ENCODE measurements around the gene KCNK4. TPM values are rescaled to one million over a fixed set of nuclear protein-coding genes. Genes with fewer than 3 reads are reported as not detected.

KCNK4 gene
- polyA plus RNA-seq, 1 donor (not counting 4 experiments of a cell fraction or from before 2014, with no cell fraction given), result not detected

- H4K20me1 ChIP-seq (ENCODE audit: control insufficient read depth, extremely low read depth, insufficient read depth, low read length), result no peaks in the 10 kb centered on the region
- H3K9me3 ChIP-seq (ENCODE audit: control insufficient read depth, low read depth, low read length), result no peaks in the 10 kb centered on the region
- H3K9ac ChIP-seq (ENCODE audit: control insufficient read depth, extremely low read depth, insufficient read depth, low read length), result no peak overlapping the region
- peaks cover 37% of the 10 kb centered on the region for H3K4me1 ChIP-seq (ENCODE audit: control insufficient read depth, extremely low read depth, insufficient read depth, low read length)
- H2AFZ ChIP-seq (ENCODE audit: control insufficient read depth, low read length), result no peak overlapping the region
- H3K27me3 ChIP-seq (ENCODE audit: control insufficient read depth, extremely low read depth, insufficient read depth, low read length), result no peaks in the 10 kb centered on the region
- no peak overlapping the region for H3K4me2 ChIP-seq (ENCODE audit: control insufficient read depth, extremely low read depth, insufficient read depth, low read depth, low read length)
- DNase-seq (ENCODE audit: low read depth, low spot score), result no peak
- dilution Hi-C loops (cut with MboI; ENCODE audit: extremely low pct_ligation_motif_present, low sequenced_read_pairs), result no loop called here
- H3K79me2 ChIP-seq (ENCODE audit: control insufficient read depth, insufficient read depth, low read length), result no peaks in the 10 kb centered on the region
- H3K9me1 ChIP-seq (ENCODE audit: control insufficient read depth, extremely low read depth, insufficient read depth, low read length), result no peaks in the 10 kb centered on the region
- H3K4me3 ChIP-seq (ENCODE audit: control insufficient read depth in 2 of 3, extremely low read depth in 1 of 3, insufficient read depth in 2 of 3, low read depth in 1 of 3, low read length in 3 of 3), result no peak overlapping the region
- no peak overlapping the region for H3K27ac ChIP-seq (ENCODE audit: control insufficient read depth, insufficient read depth, low read length)
- peaks cover 0 to 5% of the 10 kb centered on the region in 2 experiments for H3K36me3 ChIP-seq (ENCODE audit: control insufficient read depth in 2 of 2, extremely low read depth in 1 of 2, insufficient read depth in 2 of 2, low read length in 2 of 2)
- TF ChIP-seq CTCF (optimal IDR thresholded peaks at IDR 0.05 in 1 of 3, IDR thresholded peaks at IDR 0.05 in 1 of 3, conservative IDR thresholded peaks at IDR 0.05 in 1 of 3; ENCODE audit: extremely low read depth in 1 of 3, insufficient read depth in 2 of 3, low read length in 3 of 3), result no peak
- no peak for TF ChIP-seq EZH2 (IDR thresholded peaks at IDR 0.05; ENCODE audit: low read length)
- FAIRE-seq, result no peak
Observed at GRCh38 chr11:64327993-64328392, 36.9 kb downstream of the KCNK4 start.

GRCh38 chr11:64330888-64331287 lies 39.8 kb downstream of the KCNK4 start:
- no peaks in the 10 kb centered on the region for H3K79me2 ChIP-seq (ENCODE audit: control insufficient read depth, insufficient read depth, low read length)

More at GRCh38 chr11:64330888-64331287, 39.8 kb downstream of the KCNK4 start:
- Histone ChIP-seq H3K9me3 (ENCODE audit: control insufficient read depth, low read depth, low read length) (no peaks in the 10 kb centered on the region), H3K9me1 (ENCODE audit: control insufficient read depth, extremely low read depth, insufficient read depth, low read length) (no peaks in the 10 kb centered on the region), H3K4me3 (ENCODE audit: control insufficient read depth in 2 of 3, extremely low read depth in 1 of 3, insufficient read depth in 2 of 3, low read depth in 1 of 3, low read length in 3 of 3) (no peak overlapping the region), H3K4me2 (ENCODE audit: control insufficient read depth, extremely low read depth, insufficient read depth, low read depth, low read length) (no peak overlapping the region), H3K9ac (ENCODE audit: control insufficient read depth, extremely low read depth, insufficient read depth, low read length) (no peak overlapping the region), H2AFZ (ENCODE audit: control insufficient read depth, low read length) (no peak overlapping the region), H3K36me3 (ENCODE audit: control insufficient read depth in 2 of 2, extremely low read depth in 1 of 2, insufficient read depth in 2 of 2, low read length in 2 of 2) (no peaks in the 10 kb centered on the region), H3K27me3 (ENCODE audit: control insufficient read depth, extremely low read depth, insufficient read depth, low read length) (no peaks in the 10 kb centered on the region), H3K27ac (ENCODE audit: control insufficient read depth, insufficient read depth, low read length) (no peak overlapping the region), H4K20me1 (ENCODE audit: control insufficient read depth, extremely low read depth, insufficient read depth, low read length) (no peaks in the 10 kb centered on the region), H3K4me1 (ENCODE audit: control insufficient read depth, extremely low read depth, insufficient read depth, low read length) (peaks cover 18% of the 10 kb centered on the region)
- DNase-seq (ENCODE audit: low read depth, low spot score) (no peak), FAIRE-seq (no peak)
- TF ChIP-seq EZH2 (IDR thresholded peaks at IDR 0.05; ENCODE audit: low read length) (no peak), CTCF (optimal IDR thresholded peaks at IDR 0.05 in 1 of 3, IDR thresholded peaks at IDR 0.05 in 1 of 3, conservative IDR thresholded peaks at IDR 0.05 in 1 of 3; ENCODE audit: extremely low read depth in 1 of 3, insufficient read depth in 2 of 3, low read length in 3 of 3) (no peak)
- dilution Hi-C loops (cut with MboI; ENCODE audit: extremely low pct_ligation_motif_present, low sequenced_read_pairs), result no loop called here
